Testis (tissue), 3 donors: Measurements from ENCODE around the gene PIEZO1. TPM values are rescaled to one million over a fixed set of nuclear protein-coding genes. Genes with fewer than 3 reads are reported as not detected.

Source experiments
- DNase-seq: peaks from one replicate; pipeline ENCODE4 v3.0.0-alpha.2; 2019
- H3K27ac ChIP-seq, 2 donors: fragments of 200-600 bp; sonication (generic); one replicate each; pipeline ENCODE4 v1.5.1; 2019
- H3K27me3 ChIP-seq: fragments of 200-600 bp; sonication (generic); one replicate; pipeline ENCODE4 v1.5.1; 2019
- H3K36me3 ChIP-seq: fragments of 200-600 bp; sonication (generic); one replicate; pipeline ENCODE4 v1.5.1; 2017; ENCODE audit warnings: low read depth; ENCODE audit errors: missing control alignments
- H3K4me1 ChIP-seq: fragments of 200-600 bp; sonication (generic); one replicate; pipeline ENCODE4 v1.5.1; 2019
- H3K4me3 ChIP-seq, 2 donors: fragments of 200-600 bp; sonication (generic); one replicate each; pipeline ENCODE4 v1.5.1; 2017 to 2019
- H3K9me3 ChIP-seq: fragments of 200-600 bp; sonication (generic); one replicate; pipeline ENCODE4 v1.5.1; 2017
- CTCF ChIP-seq, 3 experiments: fragments of 450-650 bp in 2 of 3; fragments of 200-600 bp in 1 of 3; sonication (generic) in 1 of 3; IDR thresholded peaks; one replicate each; pipeline ENCODE4 v1.5.1; 2016 to 2019; ENCODE audit warnings: antibody characterized with exemption in 3 of 3, mild to moderate bottlenecking in 2 of 3, moderate library complexity in 1 of 3
- POLR2A ChIP-seq: fragments of 450-650 bp; IDR thresholded peaks from one replicate; pipeline ENCODE4 v1.6.1; 2017; ENCODE audit warnings: antibody characterized with exemption, mild to moderate bottlenecking, moderate library complexity
- WGBS, 2 donors: methylation state at CpG; one replicate each; pipeline ENCODE4 v1.1.5; 2018; 5-methylcytosine and 5-hydroxymethylcytosine counted together
- intact Hi-C: fragments of 100-400 bp; cut with DNase I; formaldehyde crosslinking; loops from one replicate; pipeline ENCODE4 v1.15.1; 2023; ENCODE audit warnings: low total_unique reads
- polyA plus RNA-seq: library from polyadenylated mRNA; stranded (reverse); fragments of 350-450 nt; fragmentation: Illumina TruSeq; extraction: RNeasy Lipid Tissue Mini Kit (QIAGEN cat#74804); gene quantifications from one replicate; pipeline ENCODE4 v1.2.3, GENCODE V29; 2014; ENCODE audit warnings: low read depth, low replicate concordance; ENCODE audit not compliant: insufficient read depth
- total RNA-seq, 2 donors: library from RNA; depleted of rRNA; stranded (reverse); fragments of >200 nt; gene quantifications; one replicate each; pipeline ENCODE4 v1.2.3, GENCODE V29; 2016

Gene PIEZO1
- total and polyA plus RNA-seq, 3 donors from 2014 or later, result 24.2 to 44.5 (median 40.7) TPM

DNA sequence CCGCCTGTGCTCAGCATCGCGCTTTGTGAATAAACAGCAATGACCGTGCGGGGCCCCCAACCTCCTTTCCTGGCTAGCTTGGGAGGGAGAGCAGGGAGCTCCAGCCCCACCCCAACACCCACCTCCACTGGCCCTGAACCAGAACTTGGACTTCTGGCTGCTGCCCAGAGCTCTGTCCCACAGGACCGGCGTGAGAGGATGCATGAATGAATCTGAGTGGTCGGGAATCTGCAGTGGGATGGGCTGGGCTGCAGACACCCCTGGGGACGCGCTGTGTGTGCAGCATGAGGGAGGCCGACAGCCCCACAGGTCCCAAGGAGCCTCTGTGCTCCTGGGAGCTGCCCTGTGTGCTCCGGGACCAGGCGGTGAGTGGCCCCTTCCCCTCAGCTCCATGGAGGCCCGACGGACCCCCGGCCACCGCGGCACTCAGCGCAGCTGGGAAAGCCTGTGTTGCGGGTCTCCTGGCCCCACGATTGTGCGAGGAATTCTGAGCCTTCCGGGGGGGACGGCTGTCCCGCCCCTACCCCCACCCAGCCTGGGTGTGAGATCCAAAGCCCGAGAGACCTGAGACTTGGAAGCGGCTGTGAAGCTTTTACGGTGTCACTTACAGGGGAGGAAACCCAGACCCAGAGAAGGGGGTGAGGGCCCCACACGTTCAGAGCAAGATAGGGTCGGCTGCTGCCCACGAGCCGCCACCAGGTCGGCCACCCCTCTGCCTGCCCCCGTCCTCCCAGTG, 5.4 kb downstream of the PIEZO1 start:
- H3K4me3 ChIP-seq, result no peak overlapping the region
- H3K4me1 ChIP-seq, result peaks cover 12% of the 10 kb centered on the region
- WGBS, 2 donors, result 48 to 54% methylated on average over 3 to 32 of the region's 34 CpGs
- intact Hi-C loops, result loop anchor here (5.0 kb wide), 1 partner anchor 37 kb away; no protein-coding TSS in a partner anchor
- TF ChIP-seq CTCF (IDR thresholded peaks at IDR 0.05) (no peak), POLR2A (no peak)
- no peak overlapping the region for H3K27ac ChIP-seq
- DNase-seq, result no peak
- H3K9me3 ChIP-seq, result no peaks in the 10 kb centered on the region
- no peaks in the 10 kb centered on the region for H3K27me3 ChIP-seq
- no peaks in the 10 kb centered on the region for H3K36me3 ChIP-seq

DNA sequence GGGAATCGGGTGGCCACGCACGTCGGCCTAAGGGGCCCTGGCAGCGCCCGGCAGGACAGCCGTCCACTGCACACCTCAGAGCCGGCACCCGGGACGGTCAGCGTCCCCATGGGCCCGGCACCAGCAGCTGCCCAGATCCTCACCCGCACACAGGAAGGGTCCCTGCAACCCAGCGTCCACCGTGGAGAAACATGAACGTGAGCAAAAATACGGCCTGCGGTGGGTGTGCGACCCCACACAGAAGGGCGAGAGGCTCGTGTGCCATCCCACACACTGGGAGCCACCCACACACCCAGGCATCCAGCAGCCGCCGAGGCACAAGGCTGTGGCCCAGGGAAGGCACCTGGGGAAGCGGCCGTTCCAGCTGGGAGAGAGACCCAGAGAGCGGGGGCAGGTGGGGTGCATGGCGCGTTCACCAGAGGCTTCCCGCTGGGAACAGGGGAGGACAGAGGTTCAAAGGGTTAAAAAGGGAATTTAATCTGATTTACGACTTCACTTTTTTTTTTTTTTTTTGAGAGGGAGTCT, 6.4 kb downstream of the PIEZO1 start:
- Histone ChIP-seq H3K27me3 (no peaks in the 10 kb centered on the region), H3K9me3 (no peaks in the 10 kb centered on the region), H3K36me3 (no peaks in the 10 kb centered on the region), H3K4me3 (no peak overlapping the region), H3K27ac (no peak overlapping the region), H3K4me1 (peaks cover 15% of the 10 kb centered on the region)
- no peak for TF ChIP-seq CTCF (IDR thresholded peaks at IDR 0.05)
- TF ChIP-seq POLR2A, result no peak
- intact Hi-C loops, result no loop called here
- 77 to 90% methylated on average over 15 to 30 of the region's 30 CpGs for WGBS, 2 donors
- DNase-seq, result no peak

GRCh38 chr16:88778271-88778525, 6.8 kb downstream of the PIEZO1 start:
- H3K4me1 ChIP-seq, result peaks cover 20% of the 10 kb centered on the region
- no peaks in the 10 kb centered on the region for H3K9me3 ChIP-seq

DNA sequence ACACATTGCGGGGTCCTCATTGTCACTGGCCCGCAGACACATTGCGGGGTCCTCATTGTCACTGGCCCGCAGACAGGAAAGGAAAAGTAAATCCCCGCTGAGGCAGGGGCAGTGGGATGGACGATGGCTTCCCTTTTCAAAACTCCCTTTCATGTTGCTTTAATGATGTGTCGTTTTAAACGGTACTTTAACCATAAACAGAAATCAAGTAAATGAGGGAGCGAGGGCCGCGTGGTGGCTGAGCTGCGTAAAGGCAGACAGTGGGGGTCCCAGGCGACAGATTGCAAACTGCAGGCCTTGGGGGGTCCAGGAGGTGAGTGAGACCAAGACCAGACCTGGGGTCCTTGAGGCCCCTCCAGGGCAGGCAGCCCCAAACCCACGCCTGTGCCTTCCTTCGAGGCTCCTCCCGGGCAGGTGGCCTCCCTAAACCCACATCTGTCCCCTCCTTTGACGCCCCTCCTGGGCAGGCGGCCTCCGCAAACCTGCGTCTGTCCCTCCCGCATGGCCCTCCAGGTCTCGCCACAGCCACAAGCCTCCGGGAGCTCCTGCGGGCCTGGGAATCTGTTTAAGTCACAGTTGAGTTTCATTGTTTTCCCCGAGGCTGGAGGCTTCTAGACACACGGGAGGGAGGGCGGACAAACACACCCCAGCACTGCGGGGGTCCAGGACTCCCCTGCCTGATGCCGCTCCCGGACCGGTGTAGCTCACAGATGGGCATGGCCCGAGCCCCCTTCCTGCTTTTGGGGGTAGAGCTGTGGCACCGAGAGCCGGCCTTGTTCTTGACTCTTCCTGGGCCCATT, 7.3 kb downstream of the PIEZO1 start:
- Histone ChIP-seq H3K27ac (no peak overlapping the region), H3K4me3 (no peak overlapping the region), H3K36me3 (no peaks in the 10 kb centered on the region), H3K4me1 (peaks cover 25% of the 10 kb centered on the region), H3K27me3 (no peaks in the 10 kb centered on the region), H3K9me3 (no peaks in the 10 kb centered on the region)
- TF ChIP-seq CTCF (IDR thresholded peaks at IDR 0.05) (no peak), POLR2A (no peak)
- intact Hi-C loops, result no loop called here
- no peak for DNase-seq
- WGBS, 2 donors, result 87 to 90% methylated on average over 33 to 34 of the region's 34 CpGs

More at GRCh38 chr16:88778271-88778525, 6.8 kb downstream of the PIEZO1 start:
- Histone ChIP-seq H3K36me3 (no peaks in the 10 kb centered on the region), H3K27ac (no peak overlapping the region), H3K27me3 (no peaks in the 10 kb centered on the region), H3K4me3 (no peak overlapping the region)
- DNase-seq, result no peak
- TF ChIP-seq CTCF (IDR thresholded peaks at IDR 0.05) (no peak), POLR2A (no peak)
- WGBS, 2 donors, result 80 to 100% methylated on average over 1 to 7 of the region's 7 CpGs
- intact Hi-C loops, result no loop called here
